ENCODE data around the gene DQX1.
"Not testable (repeated sequence)": the region's sequence is repeated elsewhere in the genome, so short reads cannot be mapped to it uniquely, and the experiment has no call there.

DQX1 gene

GRCh38 chr2:74496997-74497776 lies 28.8 kb downstream of the DQX1 start:
- Histone ChIP-seq H3K27me3 (ENCODE audit: insufficient read depth, low read length) (peaks cover 61% of the 10 kb centered on the region), H3K9me3 (ENCODE audit: low read length) (no peaks in the 10 kb centered on the region), H2AFZ (ENCODE audit: low read depth, low read length) (no peak overlapping the region), H3K36me3 (ENCODE audit: insufficient read depth, low read length) (peaks cover 24% of the 10 kb centered on the region), H3K4me1 (ENCODE audit: insufficient read depth, low read length) (peaks cover 24% of the 10 kb centered on the region), H3K4me3 (ENCODE audit: low read length) (no peak overlapping the region)

- H3K27me3 ChIP-seq (ENCODE audit: insufficient read depth, low read length): peaks cover 44% of the 10 kb centered on the region
- H2AFZ ChIP-seq (ENCODE audit: low read depth, low read length): no peak overlapping the region
- H3K4me1 ChIP-seq (ENCODE audit: insufficient read depth, low read length): peaks cover 24% of the 10 kb centered on the region
Observed at GRCh38 chr2:74495440-74495839, 30.6 kb downstream of the DQX1 start.

GRCh38 chr2:74493546-74493945 lies 32.5 kb downstream of the DQX1 start:
- no peaks in the 10 kb centered on the region for H3K9me3 ChIP-seq (ENCODE audit: low read length)

More at GRCh38 chr2:74495440-74495839, 30.6 kb downstream of the DQX1 start:
- peaks cover 41% of the 10 kb centered on the region for H3K36me3 ChIP-seq (ENCODE audit: insufficient read depth, low read length)
- no peaks in the 10 kb centered on the region for H3K9me3 ChIP-seq (ENCODE audit: low read length)
- no peak overlapping the region for H3K4me3 ChIP-seq (ENCODE audit: low read length)

GRCh38 chr2:74491648-74492544 lies 34.1 kb downstream of the DQX1 start:
- Histone ChIP-seq H2AFZ (ENCODE audit: low read depth, low read length) (no peak overlapping the region), H3K4me1 (ENCODE audit: insufficient read depth, low read length) (no peaks in the 10 kb centered on the region), H3K4me3 (ENCODE audit: low read length) (no peak overlapping the region), H3K27me3 (ENCODE audit: insufficient read depth, low read length) (peaks cover 8% of the 10 kb centered on the region), H3K9me3 (ENCODE audit: low read length) (no peaks in the 10 kb centered on the region), H3K36me3 (ENCODE audit: insufficient read depth, low read length) (peaks cover 49% of the 10 kb centered on the region)

More at GRCh38 chr2:74493546-74493945, 32.5 kb downstream of the DQX1 start:
- peaks cover 49% of the 10 kb centered on the region for H3K36me3 ChIP-seq (ENCODE audit: insufficient read depth, low read length)
- peaks cover 10% of the 10 kb centered on the region for H3K4me1 ChIP-seq (ENCODE audit: insufficient read depth, low read length)
- H2AFZ ChIP-seq (ENCODE audit: low read depth, low read length): no peak overlapping the region
- H3K4me3 ChIP-seq (ENCODE audit: low read length): no peak overlapping the region
- H3K27me3 ChIP-seq (ENCODE audit: insufficient read depth, low read length): peaks cover 25% of the 10 kb centered on the region

GRCh38 chr2:74489906-74490305 lies 36.1 kb downstream of the DQX1 start:
- no peaks in the 10 kb centered on the region for H3K9me3 ChIP-seq (ENCODE audit: low read length)
- H3K36me3 ChIP-seq (ENCODE audit: insufficient read depth, low read length): peaks cover 51% of the 10 kb centered on the region
- H3K4me3 ChIP-seq (ENCODE audit: low read length): no peak overlapping the region
- no peaks in the 10 kb centered on the region for H3K27me3 ChIP-seq (ENCODE audit: insufficient read depth, low read length)
- H2AFZ ChIP-seq (ENCODE audit: low read depth, low read length): no peak overlapping the region
- H3K4me1 ChIP-seq (ENCODE audit: insufficient read depth, low read length): no peaks in the 10 kb centered on the region

GRCh38 chr2:74488643-74489481 lies 37.2 kb downstream of the DQX1 start:
- no peaks in the 10 kb centered on the region for H3K9me3 ChIP-seq (ENCODE audit: low read length)
- no peaks in the 10 kb centered on the region for H3K27me3 ChIP-seq (ENCODE audit: insufficient read depth, low read length)
- H2AFZ ChIP-seq (ENCODE audit: low read depth, low read length): no peak overlapping the region
- H3K36me3 ChIP-seq (ENCODE audit: insufficient read depth, low read length): peaks cover 44% of the 10 kb centered on the region
- H3K4me3 ChIP-seq (ENCODE audit: low read length): no peak overlapping the region
- no peaks in the 10 kb centered on the region for H3K4me1 ChIP-seq (ENCODE audit: insufficient read depth, low read length)

- Histone ChIP-seq H3K4me1 (ENCODE audit: insufficient read depth, low read length) (peaks cover 9% of the 10 kb centered on the region), H3K9me3 (ENCODE audit: low read length) (no peaks in the 10 kb centered on the region), H3K27me3 (ENCODE audit: insufficient read depth, low read length) (no peaks in the 10 kb centered on the region), H2AFZ (ENCODE audit: low read depth, low read length) (no peak overlapping the region), H3K36me3 (ENCODE audit: insufficient read depth, low read length) (peaks cover 20% of the 10 kb centered on the region), H3K4me3 (ENCODE audit: low read length) (no peak overlapping the region)
Observed at GRCh38 chr2:74486141-74486540, 39.9 kb downstream of the DQX1 start.

- not testable (repeated sequence) for H2AFZ ChIP-seq (ENCODE audit: low read depth, low read length); H3K27me3 ChIP-seq (ENCODE audit: insufficient read depth, low read length); H3K9me3 ChIP-seq (ENCODE audit: low read length)
- Histone ChIP-seq H3K4me3 (ENCODE audit: low read length) (peak overlapping the region; percentile 97), H3K36me3 (ENCODE audit: insufficient read depth, low read length) (peaks cover 21% of the 10 kb centered on the region), H3K4me1 (ENCODE audit: insufficient read depth, low read length) (peaks cover 16% of the 10 kb centered on the region)
Observed at GRCh38 chr2:74483675-74484164, 42.3 kb downstream of the DQX1 start.

- Histone ChIP-seq H3K4me3 (ENCODE audit: low read length) (peak within 1 kb of the TSS; percentile 97), H3K4me1 (ENCODE audit: insufficient read depth, low read length) (peaks cover 16% of the 10 kb centered on the region), H3K9me3 (ENCODE audit: low read length) (no peaks in the 10 kb centered on the region), H3K27me3 (ENCODE audit: insufficient read depth, low read length) (no peaks in the 10 kb centered on the region), H2AFZ (ENCODE audit: low read depth, low read length) (peak within 1 kb of the TSS; percentile 93), H3K36me3 (ENCODE audit: insufficient read depth, low read length) (peaks cover 21% of the 10 kb centered on the region)
Observed at GRCh38 chr2:74482801-74483674, 43.0 kb downstream of the DQX1 start, which contains the start of the genes CCDC142 and TTC31. Gene CCDC142 (minus strand): TSS chr2:74482998. CDS start chr2:74482837, 161 bp downstream. Gene TTC31 (plus strand): TSS chr2:74483081. CDS start chr2:74483096, 15 bp downstream.

GRCh38 chr2:74481961-74482800 lies 43.9 kb downstream of the DQX1 start:
- no peaks in the 10 kb centered on the region for H3K9me3 ChIP-seq (ENCODE audit: low read length)
- peak overlapping the region; percentile 97 for H3K4me3 ChIP-seq (ENCODE audit: low read length)
- peaks cover 16% of the 10 kb centered on the region for H3K4me1 ChIP-seq (ENCODE audit: insufficient read depth, low read length)
- peak overlapping the region; percentile 93 for H2AFZ ChIP-seq (ENCODE audit: low read depth, low read length)
- H3K36me3 ChIP-seq (ENCODE audit: insufficient read depth, low read length): peaks cover 26% of the 10 kb centered on the region
- H3K27me3 ChIP-seq (ENCODE audit: insufficient read depth, low read length): no peaks in the 10 kb centered on the region

- Histone ChIP-seq H3K9me3 (ENCODE audit: low read length) (no peaks in the 10 kb centered on the region), H3K27me3 (ENCODE audit: insufficient read depth, low read length) (no peaks in the 10 kb centered on the region), H3K4me3 (ENCODE audit: low read length) (peak overlapping the region; percentile 97), H3K36me3 (ENCODE audit: insufficient read depth, low read length) (peaks cover 28% of the 10 kb centered on the region), H2AFZ (ENCODE audit: low read depth, low read length) (no peak overlapping the region), H3K4me1 (ENCODE audit: insufficient read depth, low read length) (peaks cover 16% of the 10 kb centered on the region)
Observed at GRCh38 chr2:74481431-74481830, 44.6 kb downstream of the DQX1 start.
